ENCODE results near the gene DSCAML1.

DNA sequence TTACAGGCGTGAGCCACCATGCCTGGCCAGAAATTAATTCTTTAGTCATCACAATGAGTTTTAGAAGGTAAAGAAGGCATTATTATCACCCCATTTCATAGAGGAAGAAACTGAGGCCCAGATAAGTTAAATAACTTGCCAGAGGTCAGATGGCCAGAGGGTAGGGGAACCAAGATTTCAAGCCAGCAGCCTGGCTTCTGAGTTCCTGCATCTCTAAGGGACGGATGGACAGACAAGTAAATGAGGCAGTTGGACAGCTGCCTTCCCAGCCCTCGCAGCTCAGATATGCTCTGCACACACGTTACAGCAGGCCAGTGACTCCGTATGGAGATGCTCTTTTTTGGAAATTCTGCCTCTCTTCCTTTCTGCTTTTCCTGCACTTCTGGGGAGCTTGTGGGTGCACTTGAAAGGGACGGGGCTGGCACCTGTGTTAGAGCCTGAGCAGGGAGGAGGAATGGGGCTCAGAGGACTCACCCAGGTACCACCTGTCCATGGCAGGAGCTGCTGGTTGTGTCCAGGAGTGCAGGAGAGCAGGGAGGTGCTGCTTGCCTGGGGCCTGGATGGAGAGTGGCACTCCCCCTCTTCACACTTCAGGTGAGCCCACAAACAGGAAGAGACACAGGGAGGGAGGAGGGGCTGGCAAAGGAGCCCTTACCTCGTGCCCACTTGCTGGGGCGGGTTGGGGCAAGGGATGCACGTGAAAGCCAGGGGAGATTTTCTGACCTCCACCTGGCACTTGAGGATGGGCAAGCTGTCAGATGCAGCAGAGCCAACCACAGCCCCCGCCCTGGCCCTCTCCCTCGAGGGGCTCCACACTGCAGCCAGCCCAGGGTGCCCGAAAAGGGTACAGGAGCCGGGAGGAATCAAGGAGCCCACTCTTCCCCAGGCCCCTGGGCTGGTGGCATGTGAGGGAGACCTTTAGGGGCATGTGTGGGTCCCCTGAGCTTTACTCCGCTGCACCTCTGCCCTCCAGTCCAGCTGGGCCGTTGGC lies 30.8 kb upstream of the DSCAML1 start:
- no peak for TF ChIP-seq SP1 (CRISPR knock-in tag; conservative IDR thresholded peaks at IDR 0.05)
- TF ChIP-seq, protein P1, sequence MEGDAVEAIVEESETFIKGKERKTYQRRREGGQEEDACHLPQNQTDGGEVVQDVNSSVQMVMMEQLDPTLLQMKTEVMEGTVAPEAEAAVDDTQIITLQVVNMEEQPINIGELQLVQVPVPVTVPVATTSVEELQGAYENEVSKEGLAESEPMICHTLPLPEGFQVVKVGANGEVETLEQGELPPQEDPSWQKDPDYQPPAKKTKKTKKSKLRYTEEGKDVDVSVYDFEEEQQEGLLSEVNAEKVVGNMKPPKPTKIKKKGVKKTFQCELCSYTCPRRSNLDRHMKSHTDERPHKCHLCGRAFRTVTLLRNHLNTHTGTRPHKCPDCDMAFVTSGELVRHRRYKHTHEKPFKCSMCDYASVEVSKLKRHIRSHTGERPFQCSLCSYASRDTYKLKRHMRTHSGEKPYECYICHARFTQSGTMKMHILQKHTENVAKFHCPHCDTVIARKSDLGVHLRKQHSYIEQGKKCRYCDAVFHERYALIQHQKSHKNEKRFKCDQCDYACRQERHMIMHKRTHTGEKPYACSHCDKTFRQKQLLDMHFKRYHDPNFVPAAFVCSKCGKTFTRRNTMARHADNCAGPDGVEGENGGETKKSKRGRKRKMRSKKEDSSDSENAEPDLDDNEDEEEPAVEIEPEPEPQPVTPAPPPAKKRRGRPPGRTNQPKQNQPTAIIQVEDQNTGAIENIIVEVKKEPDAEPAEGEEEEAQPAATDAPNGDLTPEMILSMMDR (IDR thresholded peaks at IDR 0.05), result no peak
- TF ChIP-seq CREM (CRISPR knock-in tag; IDR thresholded peaks at IDR 0.05), result no peak
- TF ChIP-seq, protein P2, sequence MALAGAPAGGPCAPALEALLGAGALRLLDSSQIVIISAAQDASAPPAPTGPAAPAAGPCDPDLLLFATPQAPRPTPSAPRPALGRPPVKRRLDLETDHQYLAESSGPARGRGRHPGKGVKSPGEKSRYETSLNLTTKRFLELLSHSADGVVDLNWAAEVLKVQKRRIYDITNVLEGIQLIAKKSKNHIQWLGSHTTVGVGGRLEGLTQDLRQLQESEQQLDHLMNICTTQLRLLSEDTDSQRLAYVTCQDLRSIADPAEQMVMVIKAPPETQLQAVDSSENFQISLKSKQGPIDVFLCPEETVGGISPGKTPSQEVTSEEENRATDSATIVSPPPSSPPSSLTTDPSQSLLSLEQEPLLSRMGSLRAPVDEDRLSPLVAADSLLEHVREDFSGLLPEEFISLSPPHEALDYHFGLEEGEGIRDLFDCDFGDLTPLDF (CRISPR knock-in tag; IDR thresholded peaks at IDR 0.05), result no peak
- TF ChIP-seq, protein P3, sequence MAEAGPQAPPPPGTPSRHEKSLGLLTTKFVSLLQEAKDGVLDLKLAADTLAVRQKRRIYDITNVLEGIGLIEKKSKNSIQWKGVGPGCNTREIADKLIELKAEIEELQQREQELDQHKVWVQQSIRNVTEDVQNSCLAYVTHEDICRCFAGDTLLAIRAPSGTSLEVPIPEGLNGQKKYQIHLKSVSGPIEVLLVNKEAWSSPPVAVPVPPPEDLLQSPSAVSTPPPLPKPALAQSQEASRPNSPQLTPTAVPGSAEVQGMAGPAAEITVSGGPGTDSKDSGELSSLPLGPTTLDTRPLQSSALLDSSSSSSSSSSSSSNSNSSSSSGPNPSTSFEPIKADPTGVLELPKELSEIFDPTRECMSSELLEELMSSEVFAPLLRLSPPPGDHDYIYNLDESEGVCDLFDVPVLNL (CRISPR knock-in tag; IDR thresholded peaks at IDR 0.05; ENCODE audit: borderline replicate concordance, low read depth), result no peak
- TF ChIP-seq, protein P4, sequence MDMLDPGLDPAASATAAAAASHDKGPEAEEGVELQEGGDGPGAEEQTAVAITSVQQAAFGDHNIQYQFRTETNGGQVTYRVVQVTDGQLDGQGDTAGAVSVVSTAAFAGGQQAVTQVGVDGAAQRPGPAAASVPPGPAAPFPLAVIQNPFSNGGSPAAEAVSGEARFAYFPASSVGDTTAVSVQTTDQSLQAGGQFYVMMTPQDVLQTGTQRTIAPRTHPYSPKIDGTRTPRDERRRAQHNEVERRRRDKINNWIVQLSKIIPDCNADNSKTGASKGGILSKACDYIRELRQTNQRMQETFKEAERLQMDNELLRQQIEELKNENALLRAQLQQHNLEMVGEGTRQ (CRISPR knock-in tag; IDR thresholded peaks at IDR 0.05), result no peak
- TF ChIP-seq, protein P5, sequence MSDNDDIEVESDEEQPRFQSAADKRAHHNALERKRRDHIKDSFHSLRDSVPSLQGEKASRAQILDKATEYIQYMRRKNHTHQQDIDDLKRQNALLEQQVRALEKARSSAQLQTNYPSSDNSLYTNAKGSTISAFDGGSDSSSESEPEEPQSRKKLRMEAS (CRISPR knock-in tag; IDR thresholded peaks at IDR 0.05), result no peak
- TF ChIP-seq CREB1 (CRISPR knock-in tag; IDR thresholded peaks at IDR 0.05), result no peak
